HS-5 (cell line): ENCODE data around the gene HOXB5.

Experiments used
- DNase-seq: peaks from one replicate; pipeline ENCODE4 v3.0.0-alpha.2; 2012; ENCODE audit warnings: low read depth

HOXB5 gene

DNA sequence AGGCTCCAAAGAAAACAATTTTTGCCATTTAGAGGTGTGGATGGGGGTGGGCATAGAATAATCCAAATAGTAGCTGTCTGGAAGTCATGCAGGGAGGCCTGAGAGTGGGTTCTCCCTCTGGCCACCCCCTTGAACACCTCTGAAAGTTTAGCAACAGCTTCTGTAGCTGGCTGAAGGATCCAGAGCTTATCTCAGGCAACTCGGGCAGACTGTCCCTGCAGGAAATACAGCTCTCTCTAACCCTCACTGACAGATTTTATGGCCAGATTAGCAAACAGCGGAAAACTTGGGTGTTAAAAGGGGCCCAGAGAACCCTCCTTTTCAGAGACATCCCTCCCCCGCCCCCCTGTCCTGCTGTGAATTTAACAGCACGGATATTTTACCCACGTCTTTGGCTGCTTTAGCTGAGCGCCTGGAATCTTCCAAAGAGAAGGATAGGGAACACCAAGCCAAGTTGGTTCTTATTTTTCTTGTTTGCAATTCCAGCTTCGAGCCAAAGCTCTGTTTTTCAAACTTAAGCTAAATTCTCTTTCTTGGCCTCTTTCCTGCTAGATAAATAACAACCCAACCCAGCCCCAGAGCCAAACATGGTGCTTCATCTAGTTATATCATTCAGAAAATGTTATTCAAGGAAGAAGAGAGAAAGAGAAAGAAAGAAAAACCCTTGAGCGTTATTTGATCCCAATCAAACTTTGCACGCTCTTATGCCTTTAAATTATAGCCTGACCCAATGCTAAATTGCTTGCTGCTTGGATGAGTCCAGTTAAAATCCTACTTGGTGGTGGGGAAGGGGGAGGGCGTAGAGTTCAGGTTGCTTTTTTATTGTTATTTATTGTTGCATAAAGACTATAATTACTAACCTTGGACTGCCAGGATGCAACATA, 46.4 kb downstream of the HOXB5 start:
- DNase-seq: no peak

DNA sequence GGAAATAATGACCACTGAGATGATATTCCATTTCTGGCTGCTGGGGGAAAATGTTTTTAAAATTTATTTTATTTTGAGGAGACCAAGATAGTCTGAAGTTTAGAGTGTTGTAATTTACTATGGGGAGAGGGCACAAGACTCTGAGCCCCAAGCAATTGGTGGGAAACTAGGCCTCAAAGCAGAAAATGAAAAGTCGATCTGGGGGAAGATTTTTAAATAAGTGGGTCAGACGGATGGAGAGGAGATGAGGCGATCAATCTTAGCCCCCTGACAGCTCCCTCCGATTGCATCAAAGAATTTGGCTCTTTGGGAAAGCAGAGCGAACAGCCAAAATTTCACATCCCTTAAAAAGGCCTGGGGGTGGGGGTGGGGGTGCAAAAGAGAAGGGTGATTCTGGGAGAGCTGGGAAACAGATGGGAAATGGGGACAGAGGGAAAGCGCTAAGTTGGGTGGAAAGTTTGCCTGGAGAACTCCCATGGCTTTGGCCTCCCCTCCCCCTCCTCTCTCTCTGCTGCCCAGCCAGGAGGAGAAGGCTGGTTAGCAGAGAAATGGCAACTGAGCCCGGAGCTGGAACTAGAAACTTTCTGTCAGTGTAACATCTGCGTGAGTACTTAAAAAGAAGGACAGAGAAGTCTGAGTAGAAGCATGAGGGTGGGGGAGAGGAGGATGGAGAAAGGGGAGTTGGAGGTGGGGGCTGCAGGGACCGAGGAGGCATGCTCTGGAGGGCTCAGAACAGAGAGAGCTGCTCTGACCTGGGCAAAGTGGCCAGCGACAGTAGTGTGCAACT, 47.2 kb downstream of the HOXB5 start:
- no peak for DNase-seq

DNA sequence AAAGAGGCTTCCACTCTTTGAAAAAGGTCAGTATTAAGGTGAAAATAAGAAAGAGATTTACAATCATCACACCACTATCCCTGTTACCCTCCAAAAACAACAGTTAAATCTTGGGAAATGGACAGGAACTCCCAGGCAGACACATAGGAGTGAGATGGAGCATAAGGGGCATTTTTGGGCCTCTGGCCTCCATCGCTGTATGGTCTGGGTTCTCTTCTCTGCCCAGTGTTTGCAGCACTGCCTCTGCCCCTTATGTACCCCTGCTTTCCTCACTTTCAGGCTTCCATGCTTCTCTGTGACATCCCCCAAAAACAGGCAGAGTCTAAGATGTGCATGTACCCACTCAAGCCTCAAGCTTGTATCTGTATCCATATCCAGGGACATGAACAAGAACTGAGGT, 48.0 kb downstream of the HOXB5 start:
- no peak for DNase-seq

DNA sequence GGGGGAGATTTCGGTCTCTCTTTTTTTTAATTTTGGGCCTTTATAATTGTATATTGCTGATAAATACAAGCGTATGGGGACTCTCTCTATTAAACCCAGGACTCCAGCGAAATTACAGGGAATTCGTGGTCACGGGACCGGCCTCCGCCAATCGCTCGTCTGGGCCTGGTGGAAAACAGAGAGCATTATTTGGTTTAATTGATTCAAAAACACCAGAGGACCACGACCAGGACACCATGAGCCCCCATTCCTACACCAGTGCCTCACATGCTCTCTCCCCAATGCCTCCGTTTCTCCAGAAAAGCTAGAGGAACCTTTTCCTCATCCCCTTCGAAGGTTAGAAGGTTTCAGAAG, 48.6 kb downstream of the HOXB5 start, which contains the start of gene HOXB2:
Gene HOXB2, minus strand, starts transcription at position 88 of the 354 bp plus-strand sequence. CDS start 198 bp downstream, outside the sequence.
- DNase-seq: no peak

DNA sequence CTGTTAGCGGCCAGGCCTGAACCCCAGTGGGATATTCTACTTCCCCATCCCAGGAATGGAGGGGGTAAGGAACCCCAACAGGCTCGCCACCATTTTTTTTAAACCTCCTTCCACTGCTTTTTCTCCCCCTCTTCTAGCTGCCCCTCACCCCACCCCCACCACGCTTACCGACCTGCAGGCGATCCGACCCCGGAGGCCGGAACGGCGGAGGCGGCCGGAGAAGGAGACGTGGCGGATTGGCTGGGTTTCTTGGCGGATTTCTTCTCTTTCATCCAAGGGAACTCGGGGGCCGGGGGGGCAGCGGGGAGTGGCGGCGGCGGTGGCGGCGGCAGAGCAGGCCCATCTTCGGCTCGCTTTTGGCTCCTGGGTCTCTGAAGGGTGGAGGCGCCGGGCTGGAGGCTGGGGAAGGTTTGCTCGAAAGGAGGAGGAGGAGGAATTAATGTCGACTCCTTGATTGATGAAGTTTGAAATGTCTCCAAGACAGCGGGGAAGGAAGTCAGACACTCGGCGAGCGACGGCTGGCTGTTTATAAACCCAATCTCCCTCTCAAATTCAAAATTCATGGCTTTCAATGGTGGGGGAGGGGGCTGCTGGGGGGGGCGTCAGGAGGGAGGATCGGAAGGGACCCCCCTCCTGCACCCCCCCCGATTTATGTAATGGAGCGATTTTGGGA, 49.1 kb downstream of the HOXB5 start:
- no peak for DNase-seq

DNA sequence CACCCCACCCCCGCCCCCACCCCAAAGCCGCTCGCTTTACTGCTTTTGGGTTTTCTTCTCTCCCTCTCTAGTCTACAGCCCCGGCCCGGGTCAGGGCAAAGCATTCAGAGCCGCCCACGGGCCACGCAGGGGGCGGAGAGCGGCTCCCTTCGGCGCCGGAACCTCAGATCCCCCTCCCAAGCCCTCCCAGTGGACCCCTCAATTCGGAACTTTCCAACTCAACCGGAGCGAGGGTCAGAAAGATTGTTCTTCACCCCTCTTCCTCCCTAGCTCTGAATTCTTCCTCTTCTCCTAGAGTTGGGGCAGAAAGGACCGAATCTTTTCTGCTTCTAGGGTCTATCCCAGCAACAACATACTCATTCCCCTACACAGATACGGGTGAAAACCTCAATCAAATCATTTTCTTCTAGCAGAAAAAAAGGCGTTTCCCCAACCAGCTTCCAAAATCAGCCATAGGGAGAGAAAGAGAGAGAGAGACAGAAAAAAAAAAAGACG, 49.7 kb downstream of the HOXB5 start:
- no peak for DNase-seq

DNA sequence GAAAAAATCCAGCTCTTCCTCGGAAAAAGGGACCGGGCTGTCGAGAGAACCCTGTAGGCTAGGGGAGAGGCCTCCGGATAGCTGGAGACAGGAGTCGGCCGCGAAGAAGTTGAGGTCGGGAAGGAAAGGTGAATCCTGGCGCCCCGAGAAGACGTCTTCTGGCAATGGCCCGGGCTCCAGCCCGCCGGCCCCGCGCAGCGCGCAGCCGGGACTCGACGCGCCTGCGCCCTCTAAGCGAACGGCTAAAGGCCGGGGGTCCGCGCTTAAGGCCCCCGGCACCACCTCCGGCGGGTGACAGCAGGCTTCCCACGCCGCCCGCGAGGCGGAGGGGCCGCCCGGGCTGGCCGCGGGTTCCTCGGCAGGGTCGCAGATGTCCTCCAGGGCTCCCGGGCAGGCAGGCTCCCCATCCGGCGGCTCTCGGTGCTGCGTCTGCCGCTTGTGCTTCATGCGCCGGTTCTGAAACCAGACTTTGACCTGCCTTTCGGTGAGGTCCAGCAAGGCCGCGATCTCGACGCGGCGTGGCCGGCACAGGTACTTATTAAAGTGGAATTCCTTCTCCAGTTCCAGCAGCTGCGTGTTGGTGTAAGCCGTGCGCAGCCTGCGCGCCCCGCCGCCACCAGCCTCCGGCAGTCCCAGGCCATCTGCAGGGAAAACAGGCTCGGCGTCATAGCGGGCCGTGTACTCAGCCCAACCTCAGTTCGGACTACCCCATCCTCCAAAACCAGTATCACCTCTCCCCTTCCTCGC, 50.3 kb downstream of the HOXB5 start:
- no peak for DNase-seq

DNA sequence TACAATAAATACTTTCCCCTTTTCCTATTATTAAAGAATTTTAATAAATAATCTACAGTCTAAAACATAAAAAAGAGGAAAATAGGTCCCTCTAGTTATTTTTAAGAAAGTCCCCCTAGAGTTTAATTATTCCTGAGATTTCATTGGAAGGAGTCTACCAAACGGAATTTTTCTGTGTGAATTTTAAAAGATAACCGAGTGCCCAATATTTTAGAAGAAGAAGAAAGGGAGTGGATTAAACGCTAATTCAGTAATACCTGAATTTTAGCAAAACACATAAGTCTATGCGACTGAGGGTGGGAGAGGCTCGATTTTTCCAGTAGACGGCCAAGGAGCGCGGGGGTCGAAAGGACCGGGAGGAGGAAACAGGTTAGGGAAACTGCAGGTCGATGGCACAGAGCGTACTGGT, 50.9 kb downstream of the HOXB5 start:
- no peak for DNase-seq

DNA sequence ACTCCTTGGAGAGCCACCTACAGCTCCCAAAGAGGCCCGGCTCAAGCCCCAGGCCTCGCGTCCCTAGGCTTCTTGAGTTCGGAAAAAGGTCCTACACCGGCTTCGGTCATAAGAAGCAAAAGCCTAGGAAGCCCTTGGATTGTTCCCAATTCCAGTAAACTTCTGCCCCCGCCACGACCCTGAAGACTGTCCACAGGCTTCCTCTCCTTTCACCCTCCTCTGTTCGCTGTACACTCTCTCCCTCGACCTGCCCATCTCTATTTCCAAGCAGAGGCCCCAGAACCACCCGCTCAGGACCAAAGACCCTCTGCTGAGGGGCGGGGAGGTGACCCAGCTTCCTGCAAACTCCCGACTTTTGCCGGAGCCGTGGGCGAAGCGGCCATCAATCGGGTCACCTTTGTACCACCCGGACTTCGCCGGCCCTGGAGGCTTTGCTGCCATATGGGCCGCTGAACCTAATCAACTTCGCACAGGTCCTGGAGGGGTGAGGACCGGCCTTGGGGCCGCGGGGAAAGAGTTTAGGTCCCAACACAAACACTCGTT, 51.4 kb downstream of the HOXB5 start:
- DNase-seq: no peak

DNA sequence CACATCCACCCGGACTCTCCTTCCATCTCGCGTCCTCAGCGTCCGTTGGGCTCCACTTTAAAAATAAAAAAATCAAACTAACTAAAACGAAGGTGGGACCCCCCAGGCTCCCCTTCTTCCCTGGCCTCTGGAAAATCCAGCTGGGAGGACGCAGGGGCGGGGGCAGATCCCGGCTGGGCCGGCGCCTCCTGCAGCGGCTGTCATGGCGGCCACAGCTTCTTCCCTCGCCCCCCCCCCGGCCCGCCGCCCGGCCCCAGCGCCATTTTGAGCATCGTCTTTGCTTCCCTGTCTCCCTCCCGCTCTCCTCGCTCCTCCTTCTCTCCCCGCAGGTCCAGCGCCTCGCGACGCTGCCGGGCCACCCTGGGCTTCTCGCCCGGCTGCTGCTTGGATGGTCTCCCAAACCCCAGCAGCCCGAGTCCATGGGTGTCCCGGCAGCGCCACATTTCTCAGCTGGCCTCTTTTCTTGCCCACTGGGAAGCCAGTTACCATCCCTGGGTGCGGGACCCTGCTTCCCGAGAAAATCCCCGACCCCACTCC, 51.9 kb downstream of the HOXB5 start:
- no peak for DNase-seq
